HG03025 (cell line): ENCODE measurements around the gene CDH13.

Source experiments
- ATAC-seq: cut with Tn5 transposase; IDR thresholded peaks from one replicate; pipeline ENCODE4 v1.9.1; 2021; ENCODE audit warnings: mild to moderate bottlenecking, moderate library complexity; ENCODE audit not compliant: unreplicated experiment, low FRiP score

CDH13 gene

GRCh38 chr16:83355570-83356218, 728.9 kb downstream of the CDH13 start:
- no peak for ATAC-seq

- peak; percentile 66 for ATAC-seq
Observed at GRCh38 chr16:83356266-83356665, 729.5 kb downstream of the CDH13 start.

- ATAC-seq = no peak
Observed at GRCh38 chr16:83356986-83357385, 730.2 kb downstream of the CDH13 start.

GRCh38 chr16:83363521-83363920, 736.8 kb downstream of the CDH13 start:
- no peak for ATAC-seq

- no peak for ATAC-seq
Observed at GRCh38 chr16:83365166-83365565, 738.4 kb downstream of the CDH13 start.

- no peak for ATAC-seq
Observed at GRCh38 chr16:83366228-83366627, 739.5 kb downstream of the CDH13 start.

- ATAC-seq = no peak
Observed at GRCh38 chr16:83374979-83375378, 748.2 kb downstream of the CDH13 start.

GRCh38 chr16:83389751-83390150, 763.0 kb downstream of the CDH13 start:
- ATAC-seq = no peak

- ATAC-seq = no peak
Observed at GRCh38 chr16:83390759-83391158, 764.0 kb downstream of the CDH13 start.

GRCh38 chr16:83392743-83393142, 766.0 kb downstream of the CDH13 start:
- no peak for ATAC-seq

GRCh38 chr16:83393196-83393981, 766.6 kb downstream of the CDH13 start:
- no peak for ATAC-seq

GRCh38 chr16:83397601-83398291, 771.0 kb downstream of the CDH13 start:
- no peak for ATAC-seq

GRCh38 chr16:83400234-83400633, 773.5 kb downstream of the CDH13 start:
- ATAC-seq = no peak

GRCh38 chr16:83402160-83402814, 775.5 kb downstream of the CDH13 start:
- no peak for ATAC-seq

GRCh38 chr16:83402967-83403366, 776.2 kb downstream of the CDH13 start:
- ATAC-seq = no peak

GRCh38 chr16:83403761-83404160, 777.0 kb downstream of the CDH13 start:
- no peak for ATAC-seq

- ATAC-seq = no peak
Observed at GRCh38 chr16:83404261-83404660, 777.5 kb downstream of the CDH13 start.

GRCh38 chr16:83407928-83408327, 781.2 kb downstream of the CDH13 start:
- ATAC-seq = no peak

- no peak for ATAC-seq
Observed at GRCh38 chr16:83409347-83409746, 782.6 kb downstream of the CDH13 start.

GRCh38 chr16:83418565-83418964, 791.8 kb downstream of the CDH13 start:
- ATAC-seq = no peak

GRCh38 chr16:83420206-83420760, 793.5 kb downstream of the CDH13 start:
- ATAC-seq = no peak
